B cell (primary cell): ENCODE data around the gene SESN3. TPM values are rescaled to one million over a fixed set of nuclear protein-coding genes. Genes with fewer than 3 reads are reported as not detected.

Experiments
- ATAC-seq: fragments of 200-7000 bp; cut with Tn5 transposase; one replicate; pipeline ENCODE4 v1.10.0; 2021; ENCODE audit warnings: low read depth, mild to moderate bottlenecking, moderate number of reproducible peaks, moderate library complexity
- CTCF ChIA-PET: fragments of 350-600 bp; sonication (Branson Sonifier 250); formaldehyde crosslinking; loops from one replicate; lab custom pipeline; 2021; ENCODE audit warnings: antibody characterized with exemption, inconsistent platforms; lab: Charles Lee
- POLR2A ChIA-PET: fragments of 350-600 bp; sonication (Branson Sonifier 250); formaldehyde crosslinking; loops from one replicate; lab custom pipeline; 2021; ENCODE audit warnings: antibody characterized with exemption; lab: Charles Lee
- DNase-seq: peaks from one replicate; pipeline ENCODE4 v3.0.0; 2013
- H2AFZ ChIP-seq: 2 replicates; pipeline ENCODE4 v1.6.1; 2012; ENCODE audit warnings: mild to moderate bottlenecking, low read depth, low read length; ENCODE audit not compliant: insufficient read depth, poor library complexity, severe bottlenecking
- H3K27ac ChIP-seq, 2 donors: 1 replicate in 1 of 2; 2 replicates in 1 of 2; pipeline ENCODE4 v1.5.1; 2012 to 2013; ENCODE audit warnings: low read length in 2 of 2, mild to moderate bottlenecking in 2 of 2, moderate library complexity in 1 of 2
- H3K27me3 ChIP-seq, 4 experiments: fragments of 200-600 bp in 1 of 4; sonication (generic) in 1 of 4; replicated peaks in 1 of 4; 1 replicate in 2 of 4; 2 replicates in 2 of 4; pipeline versions ENCODE4 v1.6.1 to v1.7.0; 2013 to 2016; ENCODE audit warnings: low read length in 3 of 4, mild to moderate bottlenecking in 2 of 4, mixed read lengths in 1 of 4, moderate library complexity in 1 of 4; ENCODE audit not compliant: insufficient read depth in 4 of 4, control insufficient read depth in 3 of 4; ENCODE audit errors: control extremely low read depth in 1 of 4
- H3K36me3 ChIP-seq, 2 experiments: replicated peaks in 1 of 2; 1 replicate in 1 of 2; 2 replicates in 1 of 2; pipeline versions ENCODE4 v1.6.1 to v1.7.1; 2013; ENCODE audit warnings: low read length in 1 of 2; ENCODE audit not compliant: insufficient read depth in 2 of 2, control insufficient read depth in 1 of 2; ENCODE audit errors: control extremely low read depth in 1 of 2, extremely low read depth in 1 of 2
- H3K4me1 ChIP-seq, 2 donors: fragments of 200-600 bp in 1 of 2; sonication (generic) in 1 of 2; 1 replicate in 1 of 2; 2 replicates in 1 of 2; pipeline versions ENCODE4 v1.5.1 to v1.6.1; 2013 to 2017; ENCODE audit warnings: low read length in 2 of 2; ENCODE audit not compliant: control insufficient read depth in 2 of 2, insufficient read depth in 2 of 2
- H3K4me2 ChIP-seq: replicated peaks from 2 replicates; pipeline ENCODE3; 2012; ENCODE audit warnings: mild to moderate bottlenecking, low read depth, low read length; ENCODE audit not compliant: poor library complexity, severe bottlenecking
- H3K4me3 ChIP-seq, 5 experiments: fragments of 200-600 bp in 1 of 5; sonication (generic) in 1 of 5; 1 replicate in 3 of 5; 2 replicates in 2 of 5; pipeline versions ENCODE4 v1.5.1 to v1.7.0; 2011 to 2016; ENCODE audit warnings: low read length in 4 of 5, mild to moderate bottlenecking in 4 of 5, low read depth in 2 of 5, control low read depth in 1 of 5, moderate library complexity in 1 of 5; ENCODE audit not compliant: insufficient read depth in 1 of 5; ENCODE audit errors: control extremely low read depth in 1 of 5, extremely low read depth in 1 of 5
- H3K79me2 ChIP-seq: fragments of 200-600 bp; sonication (generic); one replicate; pipeline ENCODE4 v1.6.0; 2016; ENCODE audit warnings: low read length; ENCODE audit not compliant: control insufficient read depth, insufficient read depth
- H3K9ac ChIP-seq: fragments of 200-600 bp; sonication (generic); 2 replicates; pipeline ENCODE4 v1.6.1; 2017; ENCODE audit warnings: mild to moderate bottlenecking, low read length, moderate library complexity
- H3K9me3 ChIP-seq, 3 donors: one replicate each; pipeline versions ENCODE4 v1.6.1 to v1.7.1; 2013; ENCODE audit warnings: low read length in 2 of 3; ENCODE audit not compliant: control insufficient read depth in 2 of 3, insufficient read depth in 1 of 3; ENCODE audit errors: control extremely low read depth in 1 of 3
- H4K20me1 ChIP-seq: 2 replicates; pipeline ENCODE4 v1.6.0; 2012; ENCODE audit warnings: mild to moderate bottlenecking, low read length; ENCODE audit not compliant: insufficient read depth, control insufficient read depth, poor library complexity, severe bottlenecking
- H3K27ac Mint-ChIP-seq: one replicate; pipeline ENCODE4 v1.8.0; 2021; ENCODE audit warnings: mixed read lengths
- H3K27me3 Mint-ChIP-seq: one replicate; pipeline ENCODE4 v1.8.0; 2021; ENCODE audit warnings: mixed read lengths
- H3K4me1 Mint-ChIP-seq: one replicate; pipeline ENCODE4 v1.8.0; 2021; ENCODE audit warnings: mixed read lengths
- H3K4me3 Mint-ChIP-seq: one replicate; pipeline ENCODE4 v1.8.0; 2021; ENCODE audit warnings: mixed read lengths
- H3K9me3 Mint-ChIP-seq: one replicate; pipeline ENCODE4 v1.8.0; 2022; ENCODE audit warnings: mixed read lengths; ENCODE audit not compliant: insufficient read depth
- CTCF ChIP-seq: fragments of 200-600 bp; IDR thresholded peaks from one replicate; pipeline ENCODE4 v1.8.0; 2022; ENCODE audit warnings: antibody characterized with exemption, mild to moderate bottlenecking
- EZH2 ChIP-seq: IDR thresholded peaks from 2 replicates; pipeline ENCODE4 v1.6.1; 2012; ENCODE audit warnings: borderline replicate concordance, low read depth, mild to moderate bottlenecking, moderate library complexity, low read length; ENCODE audit not compliant: insufficient read depth, poor library complexity, severe bottlenecking
- WGBS: methylation state at CpG from one replicate; pipeline ENCODE4 v1.1.5; 2013; ENCODE audit warnings: missing lambda C conversion rate; ENCODE audit not compliant: insufficient coverage; 5-methylcytosine and 5-hydroxymethylcytosine counted together
- intact Hi-C: fragments of 100-400 bp; cut with micrococcal nuclease; formaldehyde crosslinking; loops from one replicate; pipeline ENCODE4 v1.10.0; 2022
- polyA plus RNA-seq: library from polyadenylated mRNA; depleted of rRNA; stranded (reverse); fragments of >200 nt; gene quantifications from 2 replicates; pipeline ENCODE4 v1.2.3, GENCODE V29; 2012
- total RNA-seq, 2 donors: library from RNA; stranded (reverse); fragments of 120-200 nt in 1 of 2; gene quantifications; 1 replicate in 1 of 2; 2 replicates in 1 of 2; pipeline versions ENCODE4 v1.2.3 to v1.2.4, GENCODE V29; 2013 to 2022

The SESN3 gene
- total and polyA plus RNA-seq, 2 donors (not counting 1 experiment from before 2014, with no cell fraction given), result 10.1 to 519 TPM

GRCh38 chr11:95148406-95148805 is 82.6 kb downstream of the SESN3 start:
- Mint-ChIP-seq H3K27ac (no peak overlapping the region), H3K4me3 (no peak overlapping the region), H3K27me3 (no peaks in the 10 kb centered on the region), H3K4me1 (peaks cover 26% of the 10 kb centered on the region), H3K9me3 (no peaks in the 10 kb centered on the region)
- intact Hi-C loops, result no loop called here
- ChIA-PET POLR2A (no interaction called here), CTCF (interaction anchor here (0.8 to 8.9 kb wide), 6 partner anchors 9 to 616 kb away, joined by 3 to 106 read pairs (median 4); partner anchors contain the start of gene SRSF8)
- no peak overlapping the region for H3K4me2 ChIP-seq
- no peak overlapping the region for H2AFZ ChIP-seq
- TF ChIP-seq CTCF (no peak), EZH2 (no peak)
- no peaks in the 10 kb centered on the region for H3K36me3 ChIP-seq
- peaks cover 16 to 28% of the 10 kb centered on the region in 2 donors for H3K4me1 ChIP-seq
- no peak for DNase-seq
- H3K4me3 ChIP-seq, result no peak overlapping the region
- H3K27me3 ChIP-seq, result no peaks in the 10 kb centered on the region
- H3K9ac ChIP-seq, result no peak overlapping the region
- H4K20me1 ChIP-seq, result no peaks in the 10 kb centered on the region
- no peaks in the 10 kb centered on the region for H3K79me2 ChIP-seq
- no peak for ATAC-seq
- no peak overlapping the region for H3K27ac ChIP-seq
- H3K9me3 ChIP-seq, result no peaks in the 10 kb centered on the region

- CTCF ChIA-PET, result interaction anchor here (1.1 to 8.9 kb wide), 4 partner anchors 8 to 616 kb away, joined by 3 to 106 read pairs (median 5); partner anchors contain the start of gene SRSF8
Observed at GRCh38 chr11:95147364-95147905, 83.6 kb downstream of the SESN3 start.

More at GRCh38 chr11:95147364-95147905, 83.6 kb downstream of the SESN3 start:
- no peak overlapping the region for H3K27ac ChIP-seq
- DNase-seq, result no peak
- peaks cover 17% of the 10 kb centered on the region for H3K4me1 Mint-ChIP-seq
- no peak for TF ChIP-seq EZH2
- no peak overlapping the region for H3K4me3 Mint-ChIP-seq
- POLR2A ChIA-PET, result interaction anchor here (0.9 kb wide), 1 partner anchor 58 kb away, joined by 3 read pairs; no protein-coding TSS in a partner anchor
- H3K9me3 Mint-ChIP-seq, result no peaks in the 10 kb centered on the region
- H3K27me3 Mint-ChIP-seq, result no peaks in the 10 kb centered on the region
- H3K9me3 ChIP-seq, result no peaks in the 10 kb centered on the region
- no peak overlapping the region for H3K4me2 ChIP-seq
- H3K27me3 ChIP-seq, result no peaks in the 10 kb centered on the region
- H3K36me3 ChIP-seq, result no peaks in the 10 kb centered on the region
- H4K20me1 ChIP-seq, result no peaks in the 10 kb centered on the region
- intact Hi-C loops, result no loop called here
- WGBS, result 17% methylated on average over 2 of the region's 4 CpGs
- no peak overlapping the region for H3K4me3 ChIP-seq
- no peak for ATAC-seq
- H2AFZ ChIP-seq, result no peak overlapping the region
- H3K9ac ChIP-seq, result no peak overlapping the region
- peaks cover 10 to 19% of the 10 kb centered on the region in 2 donors for H3K4me1 ChIP-seq
- H3K27ac Mint-ChIP-seq, result no peak overlapping the region
- no peaks in the 10 kb centered on the region for H3K79me2 ChIP-seq
